ENCODE data around the gene PHACTR3.

GRCh38 chr20:59790346-59790745 lies 186.0 kb downstream of the PHACTR3 start:
- no peak for TF ChIP-seq CTCF (IDR thresholded peaks at IDR 0.05; ENCODE audit: insufficient read depth, low read depth, low read length)
- TF ChIP-seq EZH2 (IDR thresholded peaks at IDR 0.05; ENCODE audit: insufficient read depth, low read length) = no peak

Data from astrocyte (in vitro differentiated cells and primary cell).